B cell (primary cell): ENCODE measurements around the gene PNPLA3.

Experiments
- CTCF ChIP-seq: fragments of 200-600 bp; IDR thresholded peaks from one replicate; pipeline ENCODE4 v1.8.0; 2022; ENCODE audit warnings: antibody characterized with exemption, mild to moderate bottlenecking
- EZH2 ChIP-seq: IDR thresholded peaks from 2 replicates; pipeline ENCODE4 v1.6.1; 2012; ENCODE audit warnings: borderline replicate concordance, low read depth, mild to moderate bottlenecking, moderate library complexity, low read length; ENCODE audit not compliant: insufficient read depth, poor library complexity, severe bottlenecking

- TF ChIP-seq CTCF (no peak), EZH2 (no peak)
These were observed 36.2 kb upstream of the PNPLA3 start for GRCh38 chr22:43887391-43887790.
